HepG2 (cell line): Measurements from ENCODE around the gene TSPAN15. TPM values are rescaled to one million over a fixed set of nuclear protein-coding genes. Genes with fewer than 3 reads are reported as not detected.

Experiments
- ATF6 ChIP-seq: sonication (generic); formaldehyde crosslinking; conservative IDR thresholded peaks from 2 replicates; pipeline ENCODE4 v1.4.0; 2020; ENCODE audit warnings: missing genetic modification reagents
- DRAP1 ChIP-seq: IDR thresholded peaks from 2 replicates; pipeline ENCODE4 v1.6.1; 2016; ENCODE audit warnings: missing genetic modification reagents, missing compliant biosample characterization
- E2F2 ChIP-seq: sonication (generic); formaldehyde crosslinking; IDR thresholded peaks from 2 replicates; pipeline ENCODE4 v1.4.0; 2020; ENCODE audit warnings: missing genetic modification reagents, borderline replicate concordance
- E2F5 ChIP-seq: sonication (generic); formaldehyde crosslinking; conservative IDR thresholded peaks from 2 replicates; pipeline ENCODE4 v1.4.0; 2020; ENCODE audit warnings: missing genetic modification reagents
- FOXC1 ChIP-seq: sonication (generic); formaldehyde crosslinking; IDR thresholded peaks from 2 replicates; pipeline ENCODE4 v1.8.0; 2022; ENCODE audit warnings: mild to moderate bottlenecking, missing genetic modification reagents, borderline replicate concordance
- GLMP ChIP-seq: sonication (generic); formaldehyde crosslinking; IDR thresholded peaks from 2 replicates; pipeline ENCODE4 v1.9.0; 2021; ENCODE audit warnings: missing genetic modification reagents, mild to moderate bottlenecking, borderline replicate concordance
- HOXA5 ChIP-seq: sonication (generic); formaldehyde crosslinking; IDR thresholded peaks from 2 replicates; pipeline ENCODE4 v1.4.0; 2020; ENCODE audit warnings: missing genetic modification reagents
- HOXD1 ChIP-seq: sonication (generic); formaldehyde crosslinking; IDR thresholded peaks from 2 replicates; pipeline ENCODE4 v1.5.0; 2020; ENCODE audit warnings: missing genetic modification reagents
- TSC22D2 ChIP-seq: sonication (generic); formaldehyde crosslinking; IDR thresholded peaks from 2 replicates; pipeline ENCODE4 v1.5.1; 2020; ENCODE audit warnings: missing genetic modification reagents, mild to moderate bottlenecking, borderline replicate concordance
- ZNF235 ChIP-seq: sonication (generic); formaldehyde crosslinking; IDR thresholded peaks from 2 replicates; pipeline ENCODE4 v1.8.1; 2023; ENCODE audit warnings: mild to moderate bottlenecking, missing genetic modification reagents, borderline replicate concordance
- ZNF282 ChIP-seq: fragments of 450-650 bp; IDR thresholded peaks from 2 replicates; pipeline ENCODE4 v1.6.1; 2018; ENCODE audit not compliant: partially characterized antibody
- ZNF407 ChIP-seq: sonication (generic); formaldehyde crosslinking; IDR thresholded peaks from one replicate; pipeline ENCODE4 v1.5.1; 2020; ENCODE audit warnings: mild to moderate bottlenecking, missing genetic modification reagents; ENCODE audit errors: not compliant biosample characterization
- ZNF75D ChIP-seq: sonication (generic); formaldehyde crosslinking; IDR thresholded peaks from 2 replicates; pipeline ENCODE4 v1.8.1; 2023; ENCODE audit warnings: missing genetic modification reagents, mild to moderate bottlenecking, borderline replicate concordance
- ZNF775 ChIP-seq: sonication (generic); formaldehyde crosslinking; IDR thresholded peaks from 2 replicates; pipeline ENCODE4 v1.4.0; 2020; ENCODE audit warnings: missing genetic modification reagents, mild to moderate bottlenecking, moderate library complexity, borderline replicate concordance
- polyA plus RNA-seq, 8 experiments: library from polyadenylated mRNA; depleted of rRNA in 3 of 8; stranded (reverse) in 7 of 8; unstranded in 1 of 8; fragments of >200 nt; fragmentation: Illumina TruSeq in 4 of 8; extraction: Trizol in 4 of 8; gene quantifications; 2 replicates each; pipeline versions ENCODE4 v1.2.1 to v1.2.3, GENCODE V29; 2011 to 2016; ENCODE audit warnings: low read depth in 4 of 8, missing spikeins in 1 of 8, mixed read lengths in 1 of 8; ENCODE audit not compliant: insufficient read depth in 1 of 8
- total RNA-seq, 5 experiments: library from RNA; depleted of rRNA; stranded (reverse); fragments of >200 nt; fragmentation: Illumina TruSeq; extraction: Trizol; gene quantifications; 2 replicates each; pipeline ENCODE4 v1.2.3, GENCODE V29; 2016; ENCODE audit warnings: low read depth in 1 of 5

The TSPAN15 gene
- total and polyA plus RNA-seq, 2 of the 13 experiments (the other 11 are each of a cell fraction or from before 2014, with no cell fraction given) = 0.27 to 3.2 TPM

- TF ChIP-seq ZNF407 (CRISPR knock-in tag) (no peak), ZNF235 (CRISPR knock-in tag) (no peak), ZNF75D (CRISPR knock-in tag) (no peak), TSC22D2 (no peak), ATF6 (CRISPR knock-in tag) (no peak), E2F5 (CRISPR knock-in tag) (no peak), E2F2 (CRISPR knock-in tag) (no peak), FOXC1 (no peak), HOXA5 (no peak), HOXD1 (CRISPR knock-in tag) (no peak), GLMP (CRISPR knock-in tag) (no peak), ZNF282 (no peak), DRAP1 (CRISPR knock-in tag) (no peak), ZNF775 (CRISPR knock-in tag) (no peak)
Measured at GRCh38 chr10:69425511-69426298, 25.6 kb upstream of the TSPAN15 start (continued).
